ENCODE results near the gene NEK4. TPM values are rescaled to one million over a fixed set of nuclear protein-coding genes. Genes with fewer than 3 reads are reported as not detected.

NEK4 gene
- total and polyA plus RNA-seq, 2 of the 13 experiments (the other 11 are each of a cell fraction or from before 2014, with no cell fraction given) = 16.5 to 38.0 TPM

DNA sequence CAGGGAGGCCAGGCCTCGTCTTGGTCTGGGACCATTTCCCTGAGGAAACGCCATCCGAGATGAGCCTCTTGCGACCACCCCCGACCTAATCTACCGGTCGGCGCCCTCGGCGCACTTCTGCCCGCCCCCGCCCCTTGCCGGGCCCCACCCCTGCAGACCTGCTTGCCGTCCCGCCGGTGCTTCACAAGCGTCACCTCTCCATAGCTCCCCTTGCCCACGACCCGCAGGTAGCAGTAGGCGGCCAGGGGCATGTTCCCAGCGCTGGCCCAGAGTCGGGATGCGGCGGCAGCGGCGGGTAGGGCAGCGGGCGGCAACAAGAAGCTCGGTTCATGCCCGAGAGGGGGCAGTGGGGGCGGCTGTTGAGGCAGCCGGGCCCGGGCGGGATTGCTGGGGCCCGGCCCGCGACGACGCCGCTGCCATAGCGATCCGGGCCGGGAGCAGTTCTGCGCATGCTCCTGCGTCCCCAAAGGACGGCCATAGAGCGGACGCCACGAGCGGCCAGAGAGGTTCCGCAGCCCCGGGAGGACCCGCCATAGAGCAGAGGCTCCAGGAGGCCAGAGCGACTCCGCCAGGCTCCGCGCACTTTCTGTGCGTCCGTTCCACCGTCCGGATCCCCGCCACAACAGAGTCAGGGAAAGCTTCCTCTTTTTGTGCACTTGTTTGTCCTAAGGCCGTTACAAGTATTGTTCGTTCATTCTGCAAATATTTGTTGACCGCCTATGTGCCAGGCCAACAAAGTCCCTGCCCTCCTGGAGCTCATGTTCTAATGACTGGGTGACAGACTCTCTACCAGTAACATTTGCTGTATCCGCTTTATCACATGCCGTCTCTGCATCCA is at the start of gene NEK4 (continued):
- TF ChIP-seq ZNF253 (CRISPR knock-in tag; IDR thresholded peaks at IDR 0.05; ENCODE audit: borderline replicate concordance) (no peak), ZNF563 (CRISPR knock-in tag; IDR thresholded peaks at IDR 0.05) (no peak), ZNF510 (CRISPR knock-in tag; IDR thresholded peaks at IDR 0.05; ENCODE audit: low read depth) (no peak), NR2C2 (CRISPR knock-in tag; IDR thresholded peaks at IDR 0.05; ENCODE audit: borderline replicate concordance) (peak; percentile 41; the same call in 1 of the 2 replicates), NCOR1 (IDR thresholded peaks at IDR 0.05; ENCODE audit: borderline replicate concordance, low read length) (no peak), ZBTB3 (CRISPR knock-in tag; IDR thresholded peaks at IDR 0.05; ENCODE audit: borderline replicate concordance, low read depth) (no peak), ATAD3A (CRISPR knock-in tag; IDR thresholded peaks at IDR 0.05) (no peak), DR1 (CRISPR knock-in tag; IDR thresholded peaks at IDR 0.05) (peak; percentile 54), ZNF530 (CRISPR knock-in tag; IDR thresholded peaks at IDR 0.05; ENCODE audit: low read depth) (no peak), SMYD3 (CRISPR knock-in tag; IDR thresholded peaks at IDR 0.05) (no peak), ZNF44 (CRISPR knock-in tag; IDR thresholded peaks at IDR 0.05) (no peak), NRL (CRISPR knock-in tag; IDR thresholded peaks at IDR 0.05; ENCODE audit: borderline replicate concordance) (peak; percentile 42; the same call in 1 of the 2 replicates), BCL6 (CRISPR knock-in tag; IDR thresholded peaks at IDR 0.05) (no peak; the same call in none of the 2 replicates), WIZ (CRISPR knock-in tag; IDR thresholded peaks at IDR 0.05) (no peak), SRF (IDR thresholded peaks at IDR 0.05; ENCODE audit: low read depth, low read length) (no peak)
- TF ChIP-seq, protein P1, sequence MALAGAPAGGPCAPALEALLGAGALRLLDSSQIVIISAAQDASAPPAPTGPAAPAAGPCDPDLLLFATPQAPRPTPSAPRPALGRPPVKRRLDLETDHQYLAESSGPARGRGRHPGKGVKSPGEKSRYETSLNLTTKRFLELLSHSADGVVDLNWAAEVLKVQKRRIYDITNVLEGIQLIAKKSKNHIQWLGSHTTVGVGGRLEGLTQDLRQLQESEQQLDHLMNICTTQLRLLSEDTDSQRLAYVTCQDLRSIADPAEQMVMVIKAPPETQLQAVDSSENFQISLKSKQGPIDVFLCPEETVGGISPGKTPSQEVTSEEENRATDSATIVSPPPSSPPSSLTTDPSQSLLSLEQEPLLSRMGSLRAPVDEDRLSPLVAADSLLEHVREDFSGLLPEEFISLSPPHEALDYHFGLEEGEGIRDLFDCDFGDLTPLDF (CRISPR knock-in tag; IDR thresholded peaks at IDR 0.05) = peak; percentile 90
- TF ChIP-seq, protein P2, sequence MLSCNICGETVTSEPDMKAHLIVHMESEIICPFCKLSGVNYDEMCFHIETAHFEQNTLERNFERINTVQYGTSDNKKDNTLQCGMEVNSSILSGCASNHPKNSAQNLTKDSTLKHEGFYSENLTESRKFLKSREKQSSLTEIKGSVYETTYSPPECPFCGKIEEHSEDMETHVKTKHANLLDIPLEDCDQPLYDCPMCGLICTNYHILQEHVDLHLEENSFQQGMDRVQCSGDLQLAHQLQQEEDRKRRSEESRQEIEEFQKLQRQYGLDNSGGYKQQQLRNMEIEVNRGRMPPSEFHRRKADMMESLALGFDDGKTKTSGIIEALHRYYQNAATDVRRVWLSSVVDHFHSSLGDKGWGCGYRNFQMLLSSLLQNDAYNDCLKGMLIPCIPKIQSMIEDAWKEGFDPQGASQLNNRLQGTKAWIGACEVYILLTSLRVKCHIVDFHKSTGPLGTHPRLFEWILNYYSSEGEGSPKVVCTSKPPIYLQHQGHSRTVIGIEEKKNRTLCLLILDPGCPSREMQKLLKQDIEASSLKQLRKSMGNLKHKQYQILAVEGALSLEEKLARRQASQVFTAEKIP (CRISPR knock-in tag; IDR thresholded peaks at IDR 0.05; ENCODE audit: borderline replicate concordance) = no peak
- TF ChIP-seq, protein P3, sequence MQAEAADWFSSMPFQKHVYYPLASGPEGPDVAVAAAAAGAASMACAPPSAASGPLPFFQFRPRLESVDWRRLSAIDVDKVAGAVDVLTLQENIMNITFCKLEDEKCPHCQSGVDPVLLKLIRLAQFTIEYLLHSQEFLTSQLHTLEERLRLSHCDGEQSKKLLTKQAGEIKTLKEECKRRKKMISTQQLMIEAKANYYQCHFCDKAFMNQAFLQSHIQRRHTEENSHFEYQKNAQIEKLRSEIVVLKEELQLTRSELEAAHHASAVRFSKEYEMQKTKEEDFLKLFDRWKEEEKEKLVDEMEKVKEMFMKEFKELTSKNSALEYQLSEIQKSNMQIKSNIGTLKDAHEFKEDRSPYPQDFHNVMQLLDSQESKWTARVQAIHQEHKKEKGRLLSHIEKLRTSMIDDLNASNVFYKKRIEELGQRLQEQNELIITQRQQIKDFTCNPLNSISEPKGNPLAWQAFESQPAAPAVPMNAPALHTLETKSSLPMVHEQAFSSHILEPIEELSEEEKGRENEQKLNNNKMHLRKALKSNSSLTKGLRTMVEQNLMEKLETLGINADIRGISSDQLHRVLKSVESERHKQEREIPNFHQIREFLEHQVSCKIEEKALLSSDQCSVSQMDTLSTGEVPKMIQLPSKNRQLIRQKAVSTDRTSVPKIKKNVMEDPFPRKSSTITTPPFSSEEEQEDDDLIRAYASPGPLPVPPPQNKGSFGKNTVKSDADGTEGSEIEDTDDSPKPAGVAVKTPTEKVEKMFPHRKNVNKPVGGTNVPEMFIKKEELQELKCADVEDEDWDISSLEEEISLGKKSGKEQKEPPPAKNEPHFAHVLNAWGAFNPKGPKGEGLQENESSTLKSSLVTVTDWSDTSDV (CRISPR knock-in tag; IDR thresholded peaks at IDR 0.05) = no peak
- TF ChIP-seq, protein P4, sequence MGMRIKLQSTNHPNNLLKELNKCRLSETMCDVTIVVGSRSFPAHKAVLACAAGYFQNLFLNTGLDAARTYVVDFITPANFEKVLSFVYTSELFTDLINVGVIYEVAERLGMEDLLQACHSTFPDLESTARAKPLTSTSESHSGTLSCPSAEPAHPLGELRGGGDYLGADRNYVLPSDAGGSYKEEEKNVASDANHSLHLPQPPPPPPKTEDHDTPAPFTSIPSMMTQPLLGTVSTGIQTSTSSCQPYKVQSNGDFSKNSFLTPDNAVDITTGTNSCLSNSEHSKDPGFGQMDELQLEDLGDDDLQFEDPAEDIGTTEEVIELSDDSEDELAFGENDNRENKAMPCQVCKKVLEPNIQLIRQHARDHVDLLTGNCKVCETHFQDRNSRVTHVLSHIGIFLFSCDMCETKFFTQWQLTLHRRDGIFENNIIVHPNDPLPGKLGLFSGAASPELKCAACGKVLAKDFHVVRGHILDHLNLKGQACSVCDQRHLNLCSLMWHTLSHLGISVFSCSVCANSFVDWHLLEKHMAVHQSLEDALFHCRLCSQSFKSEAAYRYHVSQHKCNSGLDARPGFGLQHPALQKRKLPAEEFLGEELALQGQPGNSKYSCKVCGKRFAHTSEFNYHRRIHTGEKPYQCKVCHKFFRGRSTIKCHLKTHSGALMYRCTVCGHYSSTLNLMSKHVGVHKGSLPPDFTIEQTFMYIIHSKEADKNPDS (CRISPR knock-in tag; IDR thresholded peaks at IDR 0.05) = no peak
- TF ChIP-seq, protein P5, sequence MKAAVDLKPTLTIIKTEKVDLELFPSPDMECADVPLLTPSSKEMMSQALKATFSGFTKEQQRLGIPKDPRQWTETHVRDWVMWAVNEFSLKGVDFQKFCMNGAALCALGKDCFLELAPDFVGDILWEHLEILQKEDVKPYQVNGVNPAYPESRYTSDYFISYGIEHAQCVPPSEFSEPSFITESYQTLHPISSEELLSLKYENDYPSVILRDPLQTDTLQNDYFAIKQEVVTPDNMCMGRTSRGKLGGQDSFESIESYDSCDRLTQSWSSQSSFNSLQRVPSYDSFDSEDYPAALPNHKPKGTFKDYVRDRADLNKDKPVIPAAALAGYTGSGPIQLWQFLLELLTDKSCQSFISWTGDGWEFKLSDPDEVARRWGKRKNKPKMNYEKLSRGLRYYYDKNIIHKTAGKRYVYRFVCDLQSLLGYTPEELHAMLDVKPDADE (CRISPR knock-in tag; IDR thresholded peaks at IDR 0.05) = no peak

Data from HepG2 (cell line).